GM21423 (cell line): ENCODE measurements around the gene POLG2.
A peak's percentile ranks its signal among the peaks of the same experiment; 100 is the strongest.
"Not testable (repeated sequence)": the region's sequence is repeated elsewhere in the genome, so short reads cannot be mapped to it uniquely, and the experiment has no call there.

ENCODE experiments used
- ATAC-seq: cut with Tn5 transposase; IDR thresholded peaks from one replicate; pipeline ENCODE4 v1.9.1; 2021; ENCODE audit warnings: mild to moderate bottlenecking, moderate library complexity; ENCODE audit not compliant: unreplicated experiment

The POLG2 gene

GRCh38 chr17:64506201-64506575, 9.3 kb upstream of the POLG2 start, which contains the start of gene DDX5:
Gene DDX5 (minus strand): TSS chr17:64506289. CDS start chr17:64506119, 170 bp downstream.
- peak; percentile 65 for ATAC-seq

- ATAC-seq: peak; percentile 30
These were observed 8.7 kb upstream of the POLG2 start for GRCh38 chr17:64505340-64506200.

- ATAC-seq: no peak
These were observed 8.0 kb upstream of the POLG2 start for GRCh38 chr17:64504769-64505339.

GRCh38 chr17:64503821-64504768, 7.2 kb upstream of the POLG2 start:
- ATAC-seq: no peak

GRCh38 chr17:64503341-64503740, 6.5 kb upstream of the POLG2 start:
- ATAC-seq: no peak

GRCh38 chr17:64502809-64503208, 6.0 kb upstream of the POLG2 start:
- no peak for ATAC-seq

GRCh38 chr17:64502021-64502420, 5.2 kb upstream of the POLG2 start:
- ATAC-seq: no peak

- no peak for ATAC-seq
These were observed 4.3 kb upstream of the POLG2 start for GRCh38 chr17:64500862-64501765.

- ATAC-seq: no peak
These were observed 3.6 kb upstream of the POLG2 start for GRCh38 chr17:64500487-64500859.

GRCh38 chr17:64499805-64500486, 3.1 kb upstream of the POLG2 start:
- ATAC-seq: no peak

- no peak for ATAC-seq
These were observed 1.7 kb upstream of the POLG2 start for GRCh38 chr17:64498308-64499203.

GRCh38 chr17:64497565-64498035, 746 bp upstream of the POLG2 start:
- ATAC-seq: no peak

- ATAC-seq: no peak
These were observed 487 bp downstream of the POLG2 start for GRCh38 chr17:64496348-64496785.

GRCh38 chr17:64495300-64495699, 1.6 kb downstream of the POLG2 start:
- ATAC-seq: not testable (repeated sequence)

GRCh38 chr17:64494121-64494520, 2.7 kb downstream of the POLG2 start:
- no peak for ATAC-seq

GRCh38 chr17:64492481-64493109, 4.3 kb downstream of the POLG2 start:
- no peak for ATAC-seq

- no peak for ATAC-seq
These were observed 4.9 kb downstream of the POLG2 start for GRCh38 chr17:64491994-64492393.
